Glomerular endothelial cell (primary cell): Measurements from ENCODE around the gene HTATIP2. TPM values are rescaled to one million over a fixed set of nuclear protein-coding genes. Genes with fewer than 3 reads are reported as not detected.
"Not testable (repeated sequence)": the region's sequence is repeated elsewhere in the genome, so short reads cannot be mapped to it uniquely, and the experiment has no call there.

ENCODE experiments used
- DNase-seq: peaks from one replicate; pipeline ENCODE4 v3.0.0-alpha.2; 2011; ENCODE audit warnings: low read depth, low spot score; ENCODE audit errors: extremely low read depth
- total RNA-seq: library from RNA; depleted of rRNA; stranded (reverse); fragments of >200 nt; gene quantifications from 2 replicates; pipeline ENCODE4 v1.2.3, GENCODE V29; 2015

HTATIP2 gene
- total RNA-seq, 1 donor from 2014 or later = 48.8 TPM

DNA sequence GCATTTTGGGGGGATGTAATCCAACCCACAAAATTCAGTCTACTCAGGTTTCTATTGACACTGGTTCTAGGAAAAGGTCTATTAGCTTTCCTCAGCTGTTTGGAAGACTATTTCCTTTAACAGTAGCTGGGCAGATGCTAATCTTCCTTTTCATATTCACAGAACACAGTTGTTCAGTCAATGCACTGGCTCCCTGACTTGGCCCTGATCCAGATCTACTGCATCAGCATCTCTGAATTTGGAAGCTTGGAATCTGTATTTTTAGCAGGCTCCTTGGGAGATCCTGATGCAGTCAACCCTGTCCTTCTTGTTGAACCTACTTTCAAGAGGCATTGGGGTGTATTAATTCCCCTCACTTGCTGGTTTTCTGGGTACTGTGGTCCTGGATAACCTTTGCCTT lies 6.3 kb downstream of the HTATIP2 start:
- no peak for DNase-seq

DNA sequence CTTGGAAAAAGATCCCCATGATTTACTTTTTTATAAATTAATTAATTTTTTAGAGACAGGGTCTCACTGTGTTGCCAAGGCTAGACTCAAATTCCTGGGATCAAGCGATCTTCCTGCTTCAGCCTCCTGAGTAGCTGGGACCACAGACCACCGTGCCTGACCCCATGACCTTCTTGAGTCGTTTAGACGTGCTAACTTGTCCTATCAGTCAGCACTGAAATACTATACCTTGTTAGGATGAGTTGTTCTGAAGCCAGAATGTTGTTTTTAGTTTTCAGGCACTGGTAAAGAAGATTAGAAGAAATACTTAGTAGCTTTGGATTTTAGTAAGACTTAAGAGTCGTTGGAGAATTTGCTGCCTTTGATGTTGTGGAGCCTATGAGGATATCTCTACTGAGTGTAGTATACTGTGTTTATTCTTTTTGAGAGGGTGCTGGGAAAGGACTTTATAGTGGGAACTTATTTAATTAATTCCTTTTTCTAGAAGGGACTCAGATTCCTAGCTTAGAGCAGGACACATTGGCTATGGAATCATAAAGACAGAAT lies 8.6 kb downstream of the HTATIP2 start:
- DNase-seq = no peak

- DNase-seq = no peak
Measured at GRCh38 chr11:20373147-20373546, 9.6 kb downstream of the HTATIP2 start.

DNA sequence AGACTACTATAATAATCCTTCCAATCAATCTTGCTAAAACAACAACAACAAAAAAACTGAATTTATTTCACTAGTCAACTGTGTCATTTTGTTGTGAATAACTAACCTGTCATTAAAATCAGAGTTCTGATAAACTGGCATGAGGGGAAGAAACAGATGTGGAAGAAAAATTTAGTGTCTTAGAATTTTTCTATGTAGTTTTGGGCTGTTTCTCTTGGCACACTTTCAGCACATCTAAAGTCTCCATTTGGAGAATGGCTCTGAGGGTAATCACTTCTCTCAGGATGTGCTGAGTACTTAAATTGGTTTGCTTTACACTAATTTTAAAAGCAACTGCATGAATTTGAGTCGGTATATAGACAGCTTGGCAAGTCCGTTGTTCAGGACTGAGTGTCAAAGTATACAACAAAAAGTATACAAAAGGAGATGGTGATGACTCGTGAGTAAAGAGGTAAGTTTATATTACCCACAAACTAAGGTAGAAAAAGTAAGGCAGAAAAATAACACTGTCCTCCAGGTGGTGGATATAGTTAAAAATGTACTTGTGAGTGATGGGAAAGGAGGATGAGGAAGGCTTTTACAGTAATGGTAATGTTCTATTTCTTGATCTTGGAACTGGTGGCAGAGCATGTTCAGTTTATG lies 10.2 kb downstream of the HTATIP2 start:
- DNase-seq = no peak

- DNase-seq = no peak
Measured at GRCh38 chr11:20374741-20375300, 11.3 kb downstream of the HTATIP2 start.

DNA sequence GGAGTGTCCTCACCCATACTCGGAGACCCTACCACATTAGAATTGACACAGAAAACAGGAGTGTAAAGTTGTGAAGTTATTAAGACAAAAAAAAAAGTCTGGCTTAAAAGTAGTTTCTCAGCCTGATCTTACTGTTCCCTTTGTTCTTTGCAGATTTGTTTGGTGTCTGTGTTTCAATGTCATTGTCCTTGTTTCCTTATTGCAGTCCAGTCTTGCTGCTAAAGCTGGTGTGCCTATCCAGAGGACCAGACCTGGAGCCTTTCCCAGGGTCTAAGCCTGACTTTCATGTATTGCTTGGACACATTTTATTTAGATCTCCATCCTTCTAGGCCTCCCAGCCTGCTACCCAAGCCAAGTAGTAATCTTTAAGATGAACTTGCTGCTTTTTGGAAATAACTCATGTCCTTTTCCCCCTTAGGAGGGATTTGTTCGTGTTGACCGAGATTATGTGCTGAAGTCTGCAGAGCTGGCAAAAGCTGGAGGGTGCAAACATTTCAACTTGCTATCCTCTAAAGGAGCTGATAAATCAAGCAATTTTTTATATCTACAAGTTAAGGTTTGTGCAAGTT lies 12.7 kb downstream of the HTATIP2 start:
- DNase-seq = no peak

DNA sequence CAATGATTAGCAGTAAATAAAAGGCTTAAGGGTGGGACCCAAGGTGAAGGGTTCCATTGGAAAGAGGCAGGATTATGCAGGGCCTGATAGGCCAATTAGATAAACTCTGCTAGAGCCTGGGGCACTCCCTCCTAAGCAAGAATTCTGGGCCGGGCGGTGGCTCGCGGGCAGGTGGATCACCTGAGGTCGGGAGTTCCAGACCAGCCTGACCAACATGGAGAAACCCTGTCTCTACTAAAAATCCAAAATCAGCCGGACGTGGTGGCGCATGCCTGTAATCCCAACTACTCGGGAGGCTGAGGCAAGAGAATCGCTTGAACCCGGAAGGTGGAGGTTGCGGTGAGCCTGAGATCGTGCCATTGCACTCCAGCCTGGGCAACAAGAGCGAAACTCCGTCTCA lies 22.5 kb downstream of the HTATIP2 start:
- DNase-seq = not testable (repeated sequence)

GRCh38 chr11:20387261-20388095 lies 24.0 kb downstream of the HTATIP2 start, which contains the start of gene PRMT3:
Gene PRMT3 (plus strand): TSS chr11:20387716. CDS start chr11:20387747, 31 bp downstream.
- peak; percentile 47 for DNase-seq

DNA sequence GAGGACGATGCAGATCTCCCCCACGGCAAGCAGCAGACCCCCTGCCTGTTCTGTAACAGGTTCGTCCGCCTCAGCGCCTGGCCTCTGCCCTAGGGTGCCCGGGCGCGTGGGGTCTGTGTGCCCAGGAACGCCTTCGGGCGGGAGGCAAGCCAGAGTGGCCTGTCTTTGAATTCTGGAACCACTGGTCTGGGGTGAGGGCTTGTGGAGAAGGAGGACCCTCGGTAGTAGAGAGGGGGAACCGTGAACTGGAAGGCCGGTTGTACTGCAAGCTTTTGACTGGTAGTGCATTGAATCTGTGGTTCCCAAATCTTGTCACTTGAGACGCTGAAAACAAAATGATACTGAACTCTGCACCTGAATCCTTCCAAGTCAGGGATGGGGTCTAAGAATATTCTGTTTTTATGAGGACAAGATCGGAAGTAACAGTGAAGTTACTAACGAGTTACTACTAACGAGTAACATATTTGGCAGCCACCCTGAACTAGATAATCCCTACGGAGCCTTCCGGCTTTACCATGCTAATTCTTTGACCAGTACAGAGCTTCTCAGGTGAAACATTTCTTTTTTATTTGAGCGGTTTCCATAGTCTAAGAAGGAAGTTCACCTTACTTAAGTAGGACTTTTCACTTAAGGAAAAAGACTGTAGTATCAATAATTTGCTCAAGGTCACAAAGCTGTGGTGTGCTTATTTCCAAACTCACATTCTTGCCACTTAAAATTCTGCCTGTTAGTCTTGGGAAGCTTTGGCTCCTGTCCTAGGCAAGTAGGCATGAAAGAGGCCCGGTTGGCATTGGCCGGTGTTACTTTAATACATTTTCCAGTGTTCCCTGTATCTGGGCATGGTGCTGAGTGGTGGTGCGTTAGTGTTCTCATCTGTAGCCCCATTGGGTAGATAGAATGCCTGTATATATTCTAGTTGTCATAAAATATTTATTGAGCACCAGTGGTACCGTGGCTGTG lies 24.9 kb downstream of the HTATIP2 start:
- DNase-seq = no peak

GRCh38 chr11:20397281-20397680 lies 33.8 kb downstream of the HTATIP2 start:
- DNase-seq = peak; percentile 23

- no peak for DNase-seq
Measured at GRCh38 chr11:20399498-20399897, 36.0 kb downstream of the HTATIP2 start.

GRCh38 chr11:20403059-20403458 lies 39.5 kb downstream of the HTATIP2 start:
- no peak for DNase-seq

DNA sequence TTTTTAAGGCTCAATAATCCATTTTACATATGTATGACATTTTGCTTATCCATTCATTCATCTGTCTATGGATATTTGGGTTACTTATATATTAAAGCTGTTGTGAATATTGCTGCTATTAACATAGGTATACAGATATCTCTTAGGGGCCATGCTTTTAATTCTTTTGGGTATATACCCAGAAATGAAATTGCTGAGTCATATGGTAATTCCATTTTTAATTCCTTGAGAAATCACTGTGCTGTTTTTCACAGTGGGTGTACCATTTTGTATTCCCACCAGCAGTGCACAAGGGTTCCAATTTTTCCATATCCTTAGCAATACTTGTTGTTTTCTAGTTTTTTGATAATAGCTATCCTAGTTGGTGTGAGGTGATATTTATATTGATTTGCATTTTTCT lies 43.0 kb downstream of the HTATIP2 start:
- no peak for DNase-seq

GRCh38 chr11:20407344-20407743 lies 43.8 kb downstream of the HTATIP2 start:
- DNase-seq = no peak

GRCh38 chr11:20415432-20415831 lies 51.9 kb downstream of the HTATIP2 start:
- no peak for DNase-seq

GRCh38 chr11:20417771-20418170 lies 54.3 kb downstream of the HTATIP2 start:
- no peak for DNase-seq

GRCh38 chr11:20421946-20422345 lies 58.4 kb downstream of the HTATIP2 start:
- DNase-seq = no peak

- no peak for DNase-seq
Measured at GRCh38 chr11:20429216-20429615, 65.7 kb downstream of the HTATIP2 start.
